B cell (primary cell): Measurements from ENCODE around the gene NAMPT.
"Not testable (repeated sequence)": the region's sequence is repeated elsewhere in the genome, so short reads cannot be mapped to it uniquely, and the experiment has no call there.

Source experiments
- CTCF ChIP-seq: fragments of 200-600 bp; IDR thresholded peaks from one replicate; pipeline ENCODE4 v1.8.0; 2022; ENCODE audit warnings: antibody characterized with exemption, mild to moderate bottlenecking
- EZH2 ChIP-seq: IDR thresholded peaks from 2 replicates; pipeline ENCODE4 v1.6.1; 2012; ENCODE audit warnings: borderline replicate concordance, low read depth, mild to moderate bottlenecking, moderate library complexity, low read length; ENCODE audit not compliant: insufficient read depth, poor library complexity, severe bottlenecking

DNA sequence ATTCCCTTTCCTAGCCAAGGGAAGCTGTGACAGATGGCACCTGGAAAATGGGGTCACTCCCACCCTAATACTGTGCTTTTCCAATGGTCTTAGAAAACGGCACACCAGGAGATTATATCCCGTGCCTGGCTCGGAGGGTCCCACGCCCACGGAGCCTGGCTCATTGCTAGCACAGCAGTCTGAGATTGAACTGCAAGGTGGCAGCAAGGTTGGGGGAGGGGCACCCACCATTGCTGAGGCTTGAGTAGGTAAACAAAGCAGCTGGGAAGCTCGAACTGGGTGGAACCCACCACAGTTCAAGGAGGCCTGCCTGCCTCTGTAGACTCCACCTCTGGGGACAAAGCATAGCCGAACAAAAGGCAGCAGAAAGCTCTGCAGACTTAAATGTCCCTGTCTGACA is 75.8 kb downstream of the NAMPT start:
- not testable (repeated sequence) for TF ChIP-seq CTCF, EZH2
